Stromal cell of bone marrow (primary cell): ENCODE measurements around the gene S100A10.

Experiments used
- DNase-seq: peaks from one replicate; pipeline ENCODE4 v3.0.0-alpha.2; 2012; ENCODE audit warnings: low read depth

Gene S100A10

DNA sequence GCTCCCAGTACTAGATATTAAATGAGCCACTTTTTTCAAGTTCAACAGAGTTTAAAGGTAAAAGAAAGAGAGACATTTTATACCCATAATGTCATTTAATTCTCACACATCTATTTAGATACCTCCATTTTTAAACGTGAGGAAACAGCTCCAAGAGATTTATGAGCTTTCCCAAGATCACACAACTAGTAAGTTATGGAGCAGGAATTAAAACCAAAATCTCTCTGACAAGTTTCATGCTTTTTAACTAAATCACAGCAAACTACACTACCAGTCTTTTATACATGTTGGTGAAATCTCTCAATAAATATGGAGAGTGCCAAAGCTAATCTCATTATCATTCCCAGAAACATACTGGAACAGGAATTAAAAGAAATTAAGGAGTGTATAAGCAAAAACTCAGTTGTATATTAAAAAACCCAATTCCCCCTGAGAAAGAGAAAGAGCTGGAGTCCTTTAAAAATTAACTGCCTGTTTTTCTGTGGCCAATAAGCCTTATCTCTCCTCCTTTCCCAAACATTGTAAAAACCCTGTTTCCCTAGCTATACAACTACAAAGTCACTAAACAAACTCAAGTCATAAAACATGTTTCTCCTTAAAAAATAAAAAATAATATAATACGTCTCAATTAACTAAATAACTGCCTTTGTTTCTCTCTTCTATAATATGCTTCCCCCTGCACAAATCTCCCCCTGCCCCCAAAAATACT is 57.6 kb downstream of the S100A10 start:
- no peak for DNase-seq

DNA sequence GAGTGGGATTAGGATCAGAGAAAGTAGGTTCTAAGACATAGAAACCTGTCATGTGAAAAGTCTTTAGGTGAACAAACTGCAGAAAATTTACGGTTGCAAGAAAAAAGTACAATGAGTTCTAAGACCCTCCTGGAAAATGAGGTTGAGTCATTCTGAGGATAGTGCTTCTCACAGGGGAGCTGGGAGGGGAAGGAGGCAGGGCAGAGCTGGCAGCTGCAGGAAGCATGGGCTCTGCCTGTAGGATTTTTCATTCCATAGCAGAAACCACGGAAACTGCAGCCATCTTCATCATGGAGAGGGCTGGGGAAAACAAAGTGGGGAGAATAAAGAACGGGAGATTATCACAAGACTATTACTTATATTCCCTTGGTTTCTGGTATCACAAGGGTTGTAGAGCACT is 58.5 kb downstream of the S100A10 start:
- DNase-seq, result no peak

DNA sequence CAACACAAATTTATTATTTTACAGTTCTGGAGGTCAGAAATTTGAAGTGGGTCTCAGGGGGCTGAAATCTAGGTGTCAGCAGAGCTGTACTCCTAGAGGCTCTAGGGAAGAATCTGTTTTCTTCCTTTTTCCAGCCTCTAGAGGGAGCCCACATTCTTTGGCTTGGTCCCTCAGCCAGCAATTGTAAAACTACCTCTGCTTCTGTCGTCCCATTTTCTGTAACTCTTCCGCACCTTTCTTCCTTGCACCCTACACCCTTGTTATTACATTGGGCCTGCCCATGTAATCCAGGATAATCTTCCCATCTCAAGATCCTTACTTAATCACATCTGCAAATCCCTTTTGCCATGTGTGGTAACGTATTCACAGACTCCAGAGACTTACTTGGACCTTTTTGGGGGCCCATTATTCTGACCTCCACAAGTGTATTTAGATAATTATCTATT is 59.6 kb downstream of the S100A10 start:
- DNase-seq, result no peak
